Panc1 (cell line): ENCODE data around the gene ENTPD5.

Source experiments
- CTCF ChIP-seq: fragments of 450-650 bp; IDR thresholded peaks from 2 replicates; pipeline ENCODE4 v1.5.1; 2017; ENCODE audit warnings: mild to moderate bottlenecking
- POLR2AphosphoS5 ChIP-seq: IDR thresholded peaks from 2 replicates; pipeline ENCODE4 v1.6.1; 2012; ENCODE audit warnings: mild to moderate bottlenecking, low read depth, low read length, moderate library complexity
- REST ChIP-seq, 2 experiments: IDR thresholded peaks; 2 replicates each; pipeline ENCODE4 v1.6.1; 2011 to 2012; ENCODE audit warnings: low read depth in 2 of 2, control low read depth in 1 of 2, low read length in 1 of 2, mild to moderate bottlenecking in 1 of 2, moderate library complexity in 1 of 2; ENCODE audit not compliant: insufficient read depth in 1 of 2

- TF ChIP-seq CTCF (no peak), REST (IDR thresholded peaks at IDR 0.05; ENCODE audit: insufficient read depth in 1 of 2, low read depth in 2 of 2, low read length in 1 of 2) (no peak), POLR2AphosphoS5 (no peak)
Observed at GRCh38 chr14:73909681-73910080, 109.4 kb downstream of the ENTPD5 start.
